Measurements from ENCODE around the gene TGM4. TPM values are rescaled to one million over a fixed set of nuclear protein-coding genes. Genes with fewer than 3 reads are reported as not detected.

The TGM4 gene
- total and polyA plus RNA-seq, 10 of the 15 experiments (the other 5 are each of a cell fraction or from before 2014, with no cell fraction given) = not detected

GRCh38 chr3:44861412-44862225 is 12.8 kb upstream of the TGM4 start, which contains the start of gene TMEM42 (continued):
- TF ChIP-seq MLLT1 (IDR thresholded peaks at IDR 0.05) (no peak), PRDM15 (CRISPR knock-in tag; IDR thresholded peaks at IDR 0.05) (no peak), PKNOX1 (IDR thresholded peaks at IDR 0.05) (0 out of 2 replicates have a peak, but pooled peaks have one; percentile 14), NFIC (IDR thresholded peaks at IDR 0.05; ENCODE audit: low read depth, low read length) (no peak), CBX3 (IDR thresholded peaks at IDR 0.05; ENCODE audit: borderline replicate concordance, low read depth) (no peak), ZNF384 (IDR thresholded peaks at IDR 0.05; ENCODE audit: borderline replicate concordance, low read depth, low read length) (no peak), E2F4 (IDR thresholded peaks at IDR 0.05; ENCODE audit: low read depth, low read length) (no peak), SRF (IDR thresholded peaks at IDR 0.05; ENCODE audit: low read depth in 2 of 2, low read length in 2 of 2) (no peak), POLR2AphosphoS5 (IDR thresholded peaks at IDR 0.05; ENCODE audit: low read length) (peak; percentile 79), SUZ12 (IDR thresholded peaks at IDR 0.05; ENCODE audit: unreplicated experiment) (no peak), POU2F2 (IDR thresholded peaks at IDR 0.05; ENCODE audit: borderline replicate concordance, low read depth, low read length) (peak; percentile 20; the same call in 1 of the 3 replicates), IRF4 (IDR thresholded peaks at IDR 0.05; ENCODE audit: low read depth, low read length) (0 out of 2 replicates have a peak, but pooled peaks have one; percentile 10), WRNIP1 (IDR thresholded peaks at IDR 0.05; ENCODE audit: borderline replicate concordance, low read depth, low read length) (no peak), PAX8 (IDR thresholded peaks at IDR 0.05) (no peak), NKRF (conservative IDR thresholded peaks at IDR 0.05) (peak; percentile 66), EED (IDR thresholded peaks at IDR 0.05; ENCODE audit: low read depth) (no peak)

Data from GM12878 (cell line).